ENCODE results near the gene DDX27.
"Not testable (repeated sequence)": the region's sequence is repeated elsewhere in the genome, so short reads cannot be mapped to it uniquely, and the experiment has no call there.

The DDX27 gene

GRCh38 chr20:49219091-49219923 lies at the start of gene DDX27:
Gene DDX27 (plus strand): TSS chr20:49219416. CDS start chr20:49219449, 33 bp downstream.
- peak; percentile 100 for DNase-seq (ENCODE audit: low read depth)

GRCh38 chr20:49169547-49169946 lies 49.7 kb upstream of the DDX27 start:
- DNase-seq (ENCODE audit: low read depth): no peak

- no peak for DNase-seq (ENCODE audit: low read depth)
These were observed 48.5 kb upstream of the DDX27 start for GRCh38 chr20:49170714-49171113.

GRCh38 chr20:49171909-49172308 lies 47.3 kb upstream of the DDX27 start:
- DNase-seq (ENCODE audit: low read depth): no peak

- DNase-seq (ENCODE audit: low read depth): no peak
These were observed 46.8 kb upstream of the DDX27 start for GRCh38 chr20:49172413-49172812.

- no peak for DNase-seq (ENCODE audit: low read depth)
These were observed 45.0 kb upstream of the DDX27 start for GRCh38 chr20:49174183-49174582.

DNA sequence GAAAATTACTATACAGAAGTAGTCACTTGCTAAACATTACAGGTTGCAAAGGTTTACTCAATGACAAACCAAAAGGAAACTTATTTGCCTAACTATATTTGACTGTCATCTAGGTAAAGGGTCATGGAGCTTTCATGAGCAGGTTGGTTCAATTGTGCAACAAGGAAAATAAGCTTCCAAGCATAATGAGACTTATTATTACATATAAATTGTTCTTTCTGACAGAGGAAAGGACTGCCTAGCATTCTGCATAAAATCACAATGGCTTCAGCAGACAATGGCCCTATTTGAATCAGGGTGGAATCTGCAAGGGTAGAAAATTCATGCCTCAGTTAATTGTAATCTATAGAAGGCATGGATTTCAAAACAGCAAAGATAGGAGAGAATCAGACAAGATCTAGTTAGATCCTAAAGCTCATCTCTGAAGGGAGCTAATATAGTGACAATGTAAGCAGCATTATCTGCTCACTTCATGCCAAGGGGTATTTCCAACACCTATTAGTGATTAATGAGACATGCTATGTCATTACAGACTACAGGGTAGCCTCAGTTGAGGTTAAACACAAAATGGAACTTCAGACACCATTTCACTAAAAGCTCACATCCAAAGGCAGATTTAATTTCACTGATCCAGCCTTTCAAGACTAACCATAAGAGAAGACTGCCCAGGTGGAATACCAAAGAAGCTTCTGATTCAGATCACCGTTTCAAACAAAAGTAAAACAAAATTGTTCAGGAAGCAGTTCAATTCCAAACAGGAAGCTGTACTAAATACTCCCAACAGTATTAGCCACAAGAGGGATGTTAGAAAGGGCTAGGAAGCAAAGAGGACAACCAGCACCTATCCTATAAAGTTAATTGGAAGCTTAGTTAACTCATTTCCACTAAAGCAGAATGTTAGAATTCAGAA lies 39.6 kb upstream of the DDX27 start:
- no peak for DNase-seq (ENCODE audit: low read depth)

DNA sequence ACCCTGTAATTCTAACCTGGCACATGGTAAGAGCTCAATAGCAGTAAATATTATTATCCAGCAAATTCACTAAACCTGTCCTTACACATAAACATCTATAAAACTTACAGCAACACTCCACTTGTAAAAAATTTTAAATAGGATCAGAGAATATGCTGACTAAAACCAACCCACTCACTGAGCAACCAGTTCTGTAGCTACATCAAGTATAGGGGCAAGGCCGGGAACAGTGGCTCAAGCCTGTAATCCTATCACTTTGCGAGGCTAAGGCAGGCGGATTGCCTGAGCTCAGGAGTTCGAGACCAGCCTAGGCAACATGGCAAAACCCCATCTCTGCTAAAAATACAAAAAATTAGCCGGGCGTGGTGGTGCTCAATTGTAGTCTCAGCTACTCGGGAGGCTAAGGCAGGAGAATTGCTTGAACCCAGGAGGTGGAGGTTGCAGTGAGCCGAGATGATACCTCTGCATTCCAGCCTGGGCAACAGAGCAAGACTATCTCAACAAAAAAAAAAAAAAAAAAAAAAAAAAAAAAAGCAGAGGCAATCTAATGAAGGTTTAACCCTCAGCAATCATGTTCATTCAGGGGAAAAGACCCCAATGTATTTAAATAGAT lies 37.8 kb upstream of the DDX27 start:
- DNase-seq (ENCODE audit: low read depth): no peak

DNA sequence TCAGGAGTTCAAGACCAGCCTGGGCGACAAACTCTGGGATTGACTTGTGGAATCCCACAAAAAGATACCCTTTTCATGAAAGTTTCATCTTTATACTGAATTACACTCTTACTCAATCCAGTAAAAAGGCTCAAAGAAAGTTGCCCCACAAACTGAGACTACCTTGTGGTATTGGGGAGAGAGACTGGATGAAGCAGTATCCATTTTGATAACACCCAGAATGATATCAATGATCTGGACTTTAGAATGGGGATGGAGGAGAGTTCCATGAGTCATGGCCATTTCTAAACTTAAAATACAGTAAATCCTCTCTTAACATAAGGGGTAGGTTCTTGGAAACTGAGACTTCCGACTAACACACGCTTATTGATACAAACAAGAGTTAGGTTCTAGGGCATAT lies 35.8 kb upstream of the DDX27 start:
- no peak for DNase-seq (ENCODE audit: low read depth)

DNA sequence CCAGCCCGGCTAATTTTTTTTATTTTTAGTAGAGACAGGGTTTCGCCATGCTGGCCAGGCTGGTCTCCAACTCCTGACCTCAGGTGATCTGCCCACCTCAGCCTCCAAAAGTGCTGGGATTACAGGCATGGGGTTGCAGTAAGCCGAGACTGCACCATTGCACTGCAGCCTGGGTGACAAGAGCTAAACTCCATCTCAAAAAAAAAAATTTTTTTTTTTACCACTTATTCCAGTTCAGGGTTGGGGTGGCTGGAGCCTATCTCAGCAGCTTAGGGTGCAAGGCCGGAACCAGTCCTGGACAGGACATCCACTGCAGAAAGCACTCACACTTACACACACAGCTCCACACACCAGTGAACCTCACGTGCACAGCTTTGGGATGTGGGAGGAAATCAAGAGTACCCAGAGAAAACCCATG lies 35.1 kb upstream of the DDX27 start:
- not testable (repeated sequence) for DNase-seq (ENCODE audit: low read depth)

GRCh38 chr20:49184691-49185070 lies 34.5 kb upstream of the DDX27 start:
- no peak for DNase-seq (ENCODE audit: low read depth)

DNA sequence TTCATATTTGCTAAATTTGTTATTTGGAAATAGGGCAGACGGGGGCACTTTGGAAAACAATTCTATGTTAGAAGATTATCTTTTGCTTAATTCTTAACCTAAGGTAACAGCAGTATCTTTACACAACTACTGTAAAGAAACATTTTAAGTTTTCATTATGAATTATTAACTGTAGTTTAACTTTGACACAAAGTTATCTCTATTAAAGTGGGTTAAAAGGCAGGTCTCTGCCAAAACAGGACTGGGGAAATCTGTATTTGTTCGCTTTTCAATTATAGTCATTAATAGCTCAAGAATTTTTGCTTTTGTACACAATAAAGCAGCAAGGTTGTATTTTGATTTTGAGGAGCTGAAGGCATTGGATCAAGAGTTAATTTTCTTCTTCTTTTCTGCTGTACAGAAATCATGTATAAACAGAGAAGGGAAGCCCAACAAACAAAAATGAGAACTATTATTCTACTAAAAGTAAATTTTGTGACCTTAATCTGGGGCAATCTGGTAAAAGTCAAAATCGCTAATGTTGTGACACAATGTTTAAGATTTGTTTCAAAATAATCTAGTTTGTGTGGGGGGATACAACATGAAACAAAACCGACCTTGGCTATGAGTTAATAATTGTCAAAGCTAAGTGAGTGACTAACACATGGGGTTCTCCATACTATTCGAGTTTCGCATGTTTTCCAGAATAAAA lies 34.0 kb upstream of the DDX27 start:
- no peak for DNase-seq (ENCODE audit: low read depth)

DNA sequence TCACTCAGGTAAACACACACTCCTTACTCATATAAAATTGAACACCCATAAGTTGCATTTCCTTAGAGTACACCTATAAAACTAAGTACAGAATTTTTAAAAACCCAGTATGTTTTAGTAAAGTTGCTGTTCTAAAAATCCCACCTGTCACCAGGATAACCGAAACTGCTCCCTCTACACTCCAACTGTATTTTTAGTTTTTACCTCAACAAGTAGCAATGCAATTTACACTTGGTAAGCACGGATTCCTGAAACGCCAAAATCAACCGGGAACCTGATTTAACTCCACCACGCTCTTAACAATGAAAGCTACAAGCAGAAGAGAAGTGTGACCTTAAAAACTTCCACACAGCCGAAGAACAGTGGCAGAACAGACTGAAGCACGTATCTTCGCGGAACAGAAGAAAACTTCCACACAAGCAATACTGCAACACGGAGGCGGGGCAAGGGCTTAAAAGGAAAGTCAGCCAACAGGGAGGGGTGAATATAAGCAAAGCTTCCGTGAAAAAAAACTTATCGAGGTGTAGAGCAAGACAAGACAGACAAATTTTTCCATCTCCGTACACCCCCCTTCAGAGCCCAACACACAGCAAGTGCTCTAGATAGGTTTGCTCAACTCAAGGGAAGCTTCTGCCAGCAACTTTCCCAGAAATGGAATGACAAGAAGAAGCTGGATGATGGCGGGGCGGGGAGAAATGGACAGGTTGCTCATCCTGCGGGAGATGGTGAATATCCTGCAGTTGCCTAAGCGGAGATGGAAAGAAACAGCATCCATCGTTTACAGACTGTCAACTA lies 32.5 kb upstream of the DDX27 start:
- peak; percentile 76 for DNase-seq (ENCODE audit: low read depth)

DNA sequence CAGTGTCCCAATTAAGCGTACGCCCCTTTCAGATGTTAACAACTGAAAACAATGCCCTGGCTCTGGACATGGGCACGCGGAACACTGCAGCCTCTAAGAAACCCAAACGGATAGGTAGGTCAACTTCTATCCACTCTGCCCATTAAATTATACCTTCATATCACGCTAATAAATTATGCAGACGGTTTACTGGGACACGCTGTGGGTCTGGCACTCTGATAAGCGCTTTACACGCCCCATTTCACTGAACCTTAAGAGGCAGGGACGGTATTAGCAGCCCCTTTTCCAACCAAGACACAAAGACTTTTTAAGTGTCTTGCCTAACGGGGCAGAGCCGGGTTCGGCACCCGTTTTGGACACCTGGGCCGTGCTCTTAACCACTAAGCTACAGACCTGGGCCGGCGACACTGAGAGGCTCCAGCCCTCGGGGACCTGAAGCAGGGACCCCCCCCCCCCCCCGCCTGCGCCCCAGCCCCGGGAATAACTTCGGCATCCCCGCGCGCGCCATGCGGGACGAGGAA lies 31.8 kb upstream of the DDX27 start:
- peak; percentile 35 for DNase-seq (ENCODE audit: low read depth)

DNA sequence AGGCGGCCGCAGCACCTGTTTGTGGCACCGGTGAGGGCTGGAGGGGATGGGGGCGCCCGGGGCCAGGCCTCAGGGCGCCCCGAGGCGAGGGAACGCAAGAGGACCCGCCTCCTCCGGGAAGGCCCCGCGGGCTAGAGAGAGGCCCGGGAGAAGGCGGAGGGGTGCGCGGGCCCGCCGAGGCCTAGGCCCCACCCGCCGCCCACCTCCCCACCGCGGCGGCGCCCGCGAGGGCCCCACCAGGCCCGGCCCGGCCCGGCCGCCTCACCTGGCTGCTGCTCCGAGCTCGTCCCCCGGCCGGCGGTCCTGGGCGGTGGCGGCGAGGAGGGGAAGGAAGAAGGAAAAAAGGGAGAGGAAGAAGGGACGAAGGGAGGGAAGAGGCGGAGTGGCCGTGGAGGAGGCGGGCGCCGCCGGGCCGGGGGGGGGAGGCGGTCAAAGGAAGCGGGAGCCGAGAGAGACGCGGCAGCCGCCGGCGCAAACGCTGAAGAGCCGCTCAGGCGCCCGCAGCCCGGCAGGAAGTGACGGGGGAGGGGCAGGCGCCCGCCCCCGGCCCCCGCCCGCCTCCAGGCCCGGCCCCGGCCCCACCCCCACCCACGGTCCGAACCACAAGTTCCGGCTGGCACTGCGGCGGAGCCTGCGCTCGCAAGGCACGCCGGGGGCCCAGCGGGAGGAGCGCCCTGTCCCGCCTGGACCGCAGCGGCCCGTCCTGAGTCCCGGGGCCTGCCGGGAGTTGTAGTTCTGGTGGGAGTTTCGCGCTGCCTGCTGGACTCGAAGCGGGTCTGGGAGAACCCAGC lies 31.2 kb upstream of the DDX27 start, which contains the start of gene STAU1:
STAU1 (minus strand) TSS at position 484 of the 791 bp plus-strand sequence. CDS start 22,133 bp downstream, outside the sequence.
- DNase-seq (ENCODE audit: low read depth): peak; percentile 98

- not testable (repeated sequence) for DNase-seq (ENCODE audit: low read depth)
These were observed 26.2 kb upstream of the DDX27 start for GRCh38 chr20:49192944-49193518.

DNA sequence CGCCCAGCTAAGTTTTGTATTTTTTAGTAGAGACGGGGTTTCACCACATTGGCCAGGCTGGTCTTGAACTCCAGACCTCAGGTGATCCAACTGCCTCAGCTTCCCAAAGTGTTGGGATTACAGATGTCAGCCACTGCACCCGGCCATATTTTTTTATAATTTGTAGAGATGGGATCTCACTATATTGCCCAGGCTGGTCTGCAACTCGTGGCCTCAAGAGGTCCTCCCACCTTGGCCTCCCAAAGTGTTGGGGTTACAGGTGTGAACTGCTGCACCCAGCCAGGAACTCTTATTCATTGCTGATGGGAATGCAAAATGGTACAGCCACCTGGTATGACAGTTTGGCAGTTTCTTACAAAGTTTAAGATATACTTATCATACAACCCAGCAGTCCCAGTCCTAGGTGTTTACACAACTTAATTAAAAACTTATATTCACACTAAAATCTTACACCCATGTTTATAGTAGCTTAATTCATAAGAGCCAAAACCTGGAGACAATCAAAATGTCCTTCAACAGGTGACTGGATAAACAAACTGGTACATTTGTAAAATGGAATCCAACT lies 19.4 kb upstream of the DDX27 start:
- DNase-seq (ENCODE audit: low read depth): no peak

- no peak for DNase-seq (ENCODE audit: low read depth)
These were observed 16.2 kb upstream of the DDX27 start for GRCh38 chr20:49203011-49203410.

DNA sequence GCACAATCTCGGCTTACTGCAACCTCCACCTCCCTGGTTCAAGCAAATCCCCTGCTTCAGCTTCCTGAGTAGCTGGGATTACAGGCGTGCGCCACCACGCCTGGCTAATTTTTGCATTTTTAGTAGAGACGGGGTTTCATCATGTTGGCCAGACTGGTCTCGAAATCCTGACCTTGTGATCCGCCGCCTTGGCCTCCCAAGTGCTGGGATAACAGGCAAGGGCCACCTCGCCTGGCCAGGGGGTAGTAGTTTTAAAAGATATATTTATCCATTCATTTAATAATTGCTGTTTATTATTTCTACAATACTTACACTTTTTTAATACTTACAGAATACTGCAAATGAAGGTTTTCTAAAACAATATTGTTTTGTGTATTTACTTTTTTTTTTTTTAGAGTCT lies 15.5 kb upstream of the DDX27 start:
- DNase-seq (ENCODE audit: low read depth): no peak

Measured in ELR (cell line).